Measurements from ENCODE around the gene KCNQ1OT1. TPM values are rescaled to one million over a fixed set of nuclear protein-coding genes. Genes with fewer than 3 reads are reported as not detected.

The KCNQ1OT1 gene
- total RNA-seq, 1 experiment from 2014 or later = 1.2 TPM

DNA sequence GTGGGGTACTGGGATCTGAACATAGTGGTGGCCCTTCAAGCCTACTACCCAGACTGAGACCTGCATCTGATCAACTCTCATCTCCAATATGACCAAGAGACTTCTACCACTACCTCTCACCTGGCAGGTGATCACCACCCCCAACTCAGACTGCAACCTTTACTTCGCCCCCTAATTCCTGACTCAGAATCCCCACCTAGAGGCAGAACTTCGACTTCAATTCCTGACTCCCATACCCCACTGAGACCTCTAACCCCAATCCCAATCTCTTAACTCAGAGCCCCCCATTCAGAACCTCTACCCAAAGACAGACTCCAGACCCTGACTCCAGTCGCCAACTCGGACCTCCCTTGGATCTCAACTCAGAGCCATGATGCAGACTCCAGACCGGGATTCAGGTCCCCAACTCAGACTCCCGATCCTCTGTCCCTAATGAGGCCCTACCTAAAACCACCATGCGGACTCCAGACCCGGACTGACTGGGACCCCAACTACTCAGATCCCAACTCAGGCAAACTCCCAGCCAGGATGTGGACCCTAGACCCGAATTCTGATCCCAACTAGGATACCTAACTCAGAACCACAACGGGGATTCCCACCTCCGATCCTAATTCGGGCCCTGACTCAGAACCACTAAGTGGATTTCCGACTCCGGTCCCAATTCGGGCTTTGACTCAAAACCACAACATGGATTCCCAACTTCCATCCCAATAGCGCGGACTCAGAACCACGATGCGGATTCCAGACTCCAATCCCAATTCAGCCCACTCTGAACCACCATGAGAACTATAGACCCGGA is 1.2 kb downstream of the KCNQ1OT1 start:
- Histone ChIP-seq H3K4me2 (ENCODE audit: insufficient read depth, insufficient read length, low read length) (peak overlapping the region; percentile 77), H3K9me3 (ENCODE audit: control insufficient read depth, low read depth, low read length) (no peaks in the 10 kb centered on the region), H2BK20ac (ENCODE audit: low read depth, low read length, poor library complexity, severe bottlenecking) (no peak overlapping the region), H3K9ac (ENCODE audit: extremely low read depth, insufficient read length, low read length) (peak overlapping the region; percentile 42), H2AK5ac (ENCODE audit: insufficient read length, low read length) (no peak overlapping the region), H4K8ac (replicated peaks; ENCODE audit: insufficient read length, low read depth, low read length) (no peak overlapping the region), H3K27me3 (ENCODE audit: insufficient read depth, low read length) (no peaks in the 10 kb centered on the region; the same call in 1 of the 2 replicates), H3T11ph (ENCODE audit: low read length) (no peak overlapping the region), H2AFZ (ENCODE audit: low read length) (no peak overlapping the region), H2BK120ac (ENCODE audit: low read depth, low read length, poor library complexity, severe bottlenecking) (no peak overlapping the region), H2BK15ac (ENCODE audit: low read depth, low read length) (no peak overlapping the region), H2BK5ac (ENCODE audit: insufficient read length, low read length) (no peak overlapping the region), H4K91ac (ENCODE audit: insufficient read length, low read depth, low read length) (no peak overlapping the region), H4K20me1 (ENCODE audit: control insufficient read depth, insufficient read depth, insufficient read length) (no peaks in the 10 kb centered on the region), H3K79me1 (ENCODE audit: insufficient read depth, low read depth, low read length, poor library complexity, severe bottlenecking) (no peaks in the 10 kb centered on the region), H3K4me1 (ENCODE audit: insufficient read depth, low read length) (peaks cover 15% of the 10 kb centered on the region), H3K18ac (ENCODE audit: insufficient read length, low read depth, low read length) (peak overlapping the region; percentile 21), H3K79me2 (ENCODE audit: insufficient read depth, low read length) (no peaks in the 10 kb centered on the region; the same call in 1 of the 2 replicates), H3K23ac (ENCODE audit: insufficient read length, low read depth, low read length) (no peak overlapping the region), H3K56ac (ENCODE audit: insufficient read length, low read depth, low read length) (no peak overlapping the region), H3K14ac (ENCODE audit: insufficient read depth, low read length) (peak overlapping the region; percentile 42; the same call in 1 of the 2 replicates), H3K23me2 (ENCODE audit: insufficient read length, low read depth, low read length, poor library complexity, severe bottlenecking) (peaks cover 7% of the 10 kb centered on the region), H4K5ac (ENCODE audit: insufficient read length, low read depth, low read length) (no peak overlapping the region), H3K4ac (ENCODE audit: low read depth, low read length) (no peak overlapping the region), H3K27ac (ENCODE audit: insufficient read length, low read depth, low read length) (no peak overlapping the region), H2BK12ac (ENCODE audit: insufficient read length, low read depth, low read length) (no peak overlapping the region)
- Mint-ChIP-seq H3K27ac (peak overlapping the region in 1 of 3 experiments; percentile 71; a peak in 2 of 7 replicates), H3K4me1 (peaks cover 76 to 78% of the 10 kb centered on the region in 2 experiments), H3K27me3 (ENCODE audit: low read depth) (peaks cover 55% of the 10 kb centered on the region), H3K4me3 (peak overlapping the region; percentile 76 to 90), H3K36me3 (ENCODE audit: insufficient read depth in 1 of 3, low read depth in 3 of 3) (peaks cover 0 to 29% (median 16%) of the 10 kb centered on the region in 3 experiments; a peak in 6 of 7 replicates), H3K9me3 (peaks cover 10 to 12% of the 10 kb centered on the region in 2 experiments)
- peak; percentile 30 for DNase-seq
- WGBS (ENCODE audit: extremely low coverage, insufficient read length, low lambda C conversion rate) = no CpG with 5 or more reads among the region's 20 CpGs
- TF ChIP-seq, protein P1, sequence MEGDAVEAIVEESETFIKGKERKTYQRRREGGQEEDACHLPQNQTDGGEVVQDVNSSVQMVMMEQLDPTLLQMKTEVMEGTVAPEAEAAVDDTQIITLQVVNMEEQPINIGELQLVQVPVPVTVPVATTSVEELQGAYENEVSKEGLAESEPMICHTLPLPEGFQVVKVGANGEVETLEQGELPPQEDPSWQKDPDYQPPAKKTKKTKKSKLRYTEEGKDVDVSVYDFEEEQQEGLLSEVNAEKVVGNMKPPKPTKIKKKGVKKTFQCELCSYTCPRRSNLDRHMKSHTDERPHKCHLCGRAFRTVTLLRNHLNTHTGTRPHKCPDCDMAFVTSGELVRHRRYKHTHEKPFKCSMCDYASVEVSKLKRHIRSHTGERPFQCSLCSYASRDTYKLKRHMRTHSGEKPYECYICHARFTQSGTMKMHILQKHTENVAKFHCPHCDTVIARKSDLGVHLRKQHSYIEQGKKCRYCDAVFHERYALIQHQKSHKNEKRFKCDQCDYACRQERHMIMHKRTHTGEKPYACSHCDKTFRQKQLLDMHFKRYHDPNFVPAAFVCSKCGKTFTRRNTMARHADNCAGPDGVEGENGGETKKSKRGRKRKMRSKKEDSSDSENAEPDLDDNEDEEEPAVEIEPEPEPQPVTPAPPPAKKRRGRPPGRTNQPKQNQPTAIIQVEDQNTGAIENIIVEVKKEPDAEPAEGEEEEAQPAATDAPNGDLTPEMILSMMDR (conservative IDR thresholded peaks at IDR 0.05) = peak; percentile 27; the same call in 1 of the 3 replicates
